ENCODE results near the gene SLCO2B1. TPM values are rescaled to one million over a fixed set of nuclear protein-coding genes. Genes with fewer than 3 reads are reported as not detected.

Gene SLCO2B1
- total and polyA plus RNA-seq, 2 experiments from 2014 or later = not detected

- Mint-ChIP-seq H3K9me3 (peaks cover 29% of the 10 kb centered on the region), H3K4me1 (no peaks in the 10 kb centered on the region)
Measured at GRCh38 chr11:75114465-75114864, 36.4 kb upstream of the SLCO2B1 start.

More at GRCh38 chr11:75114465-75114864, 36.4 kb upstream of the SLCO2B1 start:
- no peak for ATAC-seq
- peaks cover 10% of the 10 kb centered on the region; the same call in 2 of the 3 replicates for H3K36me3 Mint-ChIP-seq (ENCODE audit: low read depth)
- H3K9me2 ChIP-seq (ENCODE audit: insufficient read depth) = no peaks in the 10 kb centered on the region; the same call in 1 of the 2 replicates
- no peak overlapping the region for H3K27ac ChIP-seq (ENCODE audit: low read depth)
- TF ChIP-seq JUNB (IDR thresholded peaks at IDR 0.05; ENCODE audit: unreplicated experiment) (no peak), EZH2 (IDR thresholded peaks at IDR 0.05; ENCODE audit: low read depth, unreplicated experiment) (no peak), ETS1 (IDR thresholded peaks at IDR 0.05) (no peak), POLR2AphosphoS5 (IDR thresholded peaks at IDR 0.05; ENCODE audit: low read depth) (no peak), NANOG (IDR thresholded peaks at IDR 0.05; ENCODE audit: borderline replicate concordance) (no peak), REST (IDR thresholded peaks at IDR 0.05; ENCODE audit: unreplicated experiment) (no peak), CREB1 (CRISPR knock-in tag; IDR thresholded peaks at IDR 0.05; ENCODE audit: low read depth) (no peak), STAT1 (IDR thresholded peaks at IDR 0.05; ENCODE audit: unreplicated experiment) (no peak), ZNF331 (CRISPR knock-in tag; IDR thresholded peaks at IDR 0.05; ENCODE audit: low read depth) (no peak), ZNF462 (CRISPR knock-in tag; IDR thresholded peaks at IDR 0.05) (no peak), CTCF (conservative IDR thresholded peaks at IDR 0.05; ENCODE audit: low read depth in 2 of 2) (no peak), ZNF114 (CRISPR knock-in tag; IDR thresholded peaks at IDR 0.05) (no peak), EZH2phosphoT487 (IDR thresholded peaks at IDR 0.05; ENCODE audit: unreplicated experiment) (no peak)
- H3K27me3 Mint-ChIP-seq (ENCODE audit: insufficient read depth, low read depth, poor library complexity) = peaks cover 2% of the 10 kb centered on the region
- no peak overlapping the region for H3K4me3 ChIP-seq
- H3K4me3 Mint-ChIP-seq = no peak overlapping the region
- no peak for DNase-seq (ENCODE audit: low spot score)
- no peak overlapping the region for H3K4me2 ChIP-seq
- H3F3A ChIP-seq (replicated peaks; ENCODE audit: low read depth) = no peaks in the 10 kb centered on the region
- no peaks in the 10 kb centered on the region for H3K79me2 ChIP-seq (replicated peaks; ENCODE audit: insufficient read depth)
- H3K4me1 ChIP-seq (ENCODE audit: insufficient read depth) = no peaks in the 10 kb centered on the region
- no peak overlapping the region for H3K27ac Mint-ChIP-seq
- no peak overlapping the region for H2AFZ ChIP-seq
- H4K20me1 ChIP-seq (replicated peaks; ENCODE audit: insufficient read depth) = no peaks in the 10 kb centered on the region
- no peaks in the 10 kb centered on the region for H3K36me3 ChIP-seq (ENCODE audit: insufficient read depth)
- no peaks in the 10 kb centered on the region for H3K27me3 ChIP-seq (ENCODE audit: insufficient read depth)
